Measurements from ENCODE around the gene KRT7.

GRCh38 chr12:52185400-52185967 lies 47.6 kb upstream of the KRT7 start:
- TF ChIP-seq CTCF (IDR thresholded peaks at IDR 0.05) (no peak), EZH2 (IDR thresholded peaks at IDR 0.05; ENCODE audit: borderline replicate concordance, insufficient read depth, low read depth, low read length, poor library complexity, severe bottlenecking) (no peak)
